ENCODE measurements around the gene PDE4D.
"Not testable (repeated sequence)": the region's sequence is repeated elsewhere in the genome, so short reads cannot be mapped to it uniquely, and the experiment has no call there.

DNA sequence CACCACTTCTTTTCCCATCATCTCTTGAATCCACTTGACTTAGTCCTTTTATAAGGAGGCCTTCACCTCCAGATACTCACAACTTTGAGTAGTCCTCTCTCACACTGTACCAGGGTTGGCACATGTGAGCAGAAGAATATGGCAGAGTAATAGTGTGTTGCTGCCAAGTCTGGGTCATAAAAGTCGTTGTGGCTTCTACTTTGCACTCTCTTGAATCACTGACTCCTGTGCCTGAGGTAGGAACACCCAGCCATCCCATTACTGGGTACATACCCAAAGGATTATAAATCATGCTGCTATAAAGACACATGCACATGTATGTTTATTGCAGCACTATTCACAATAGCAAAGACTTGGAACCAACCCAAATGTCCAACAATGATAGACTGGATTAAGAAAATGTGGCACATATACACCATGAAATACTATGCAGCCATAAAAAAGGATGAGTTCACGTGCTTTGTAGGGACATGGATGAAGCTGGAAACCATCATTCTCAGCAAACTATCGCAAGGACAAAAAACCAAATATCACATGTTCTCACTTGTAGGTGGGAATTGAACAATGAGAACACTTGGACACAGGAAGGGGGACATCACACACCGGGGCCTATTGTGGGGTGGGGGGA, 145.4 kb downstream of the PDE4D start:
- TF ChIP-seq, protein P1, sequence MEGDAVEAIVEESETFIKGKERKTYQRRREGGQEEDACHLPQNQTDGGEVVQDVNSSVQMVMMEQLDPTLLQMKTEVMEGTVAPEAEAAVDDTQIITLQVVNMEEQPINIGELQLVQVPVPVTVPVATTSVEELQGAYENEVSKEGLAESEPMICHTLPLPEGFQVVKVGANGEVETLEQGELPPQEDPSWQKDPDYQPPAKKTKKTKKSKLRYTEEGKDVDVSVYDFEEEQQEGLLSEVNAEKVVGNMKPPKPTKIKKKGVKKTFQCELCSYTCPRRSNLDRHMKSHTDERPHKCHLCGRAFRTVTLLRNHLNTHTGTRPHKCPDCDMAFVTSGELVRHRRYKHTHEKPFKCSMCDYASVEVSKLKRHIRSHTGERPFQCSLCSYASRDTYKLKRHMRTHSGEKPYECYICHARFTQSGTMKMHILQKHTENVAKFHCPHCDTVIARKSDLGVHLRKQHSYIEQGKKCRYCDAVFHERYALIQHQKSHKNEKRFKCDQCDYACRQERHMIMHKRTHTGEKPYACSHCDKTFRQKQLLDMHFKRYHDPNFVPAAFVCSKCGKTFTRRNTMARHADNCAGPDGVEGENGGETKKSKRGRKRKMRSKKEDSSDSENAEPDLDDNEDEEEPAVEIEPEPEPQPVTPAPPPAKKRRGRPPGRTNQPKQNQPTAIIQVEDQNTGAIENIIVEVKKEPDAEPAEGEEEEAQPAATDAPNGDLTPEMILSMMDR (IDR thresholded peaks at IDR 0.05): not testable (repeated sequence)
- not testable (repeated sequence) for TF ChIP-seq POLR2AphosphoS5 (IDR thresholded peaks at IDR 0.05; ENCODE audit: low read depth, low read length); TCF7L2 (IDR thresholded peaks at IDR 0.05; ENCODE audit: low read depth, low read length); SIN3A (IDR thresholded peaks at IDR 0.05; ENCODE audit: borderline replicate concordance, insufficient read depth, low read depth, low read length)
- TF ChIP-seq, protein P2, sequence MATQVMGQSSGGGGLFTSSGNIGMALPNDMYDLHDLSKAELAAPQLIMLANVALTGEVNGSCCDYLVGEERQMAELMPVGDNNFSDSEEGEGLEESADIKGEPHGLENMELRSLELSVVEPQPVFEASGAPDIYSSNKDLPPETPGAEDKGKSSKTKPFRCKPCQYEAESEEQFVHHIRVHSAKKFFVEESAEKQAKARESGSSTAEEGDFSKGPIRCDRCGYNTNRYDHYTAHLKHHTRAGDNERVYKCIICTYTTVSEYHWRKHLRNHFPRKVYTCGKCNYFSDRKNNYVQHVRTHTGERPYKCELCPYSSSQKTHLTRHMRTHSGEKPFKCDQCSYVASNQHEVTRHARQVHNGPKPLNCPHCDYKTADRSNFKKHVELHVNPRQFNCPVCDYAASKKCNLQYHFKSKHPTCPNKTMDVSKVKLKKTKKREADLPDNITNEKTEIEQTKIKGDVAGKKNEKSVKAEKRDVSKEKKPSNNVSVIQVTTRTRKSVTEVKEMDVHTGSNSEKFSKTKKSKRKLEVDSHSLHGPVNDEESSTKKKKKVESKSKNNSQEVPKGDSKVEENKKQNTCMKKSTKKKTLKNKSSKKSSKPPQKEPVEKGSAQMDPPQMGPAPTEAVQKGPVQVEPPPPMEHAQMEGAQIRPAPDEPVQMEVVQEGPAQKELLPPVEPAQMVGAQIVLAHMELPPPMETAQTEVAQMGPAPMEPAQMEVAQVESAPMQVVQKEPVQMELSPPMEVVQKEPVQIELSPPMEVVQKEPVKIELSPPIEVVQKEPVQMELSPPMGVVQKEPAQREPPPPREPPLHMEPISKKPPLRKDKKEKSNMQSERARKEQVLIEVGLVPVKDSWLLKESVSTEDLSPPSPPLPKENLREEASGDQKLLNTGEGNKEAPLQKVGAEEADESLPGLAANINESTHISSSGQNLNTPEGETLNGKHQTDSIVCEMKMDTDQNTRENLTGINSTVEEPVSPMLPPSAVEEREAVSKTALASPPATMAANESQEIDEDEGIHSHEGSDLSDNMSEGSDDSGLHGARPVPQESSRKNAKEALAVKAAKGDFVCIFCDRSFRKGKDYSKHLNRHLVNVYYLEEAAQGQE (IDR thresholded peaks at IDR 0.05; ENCODE audit: insufficient read depth in 1 of 2, low read depth in 2 of 2, low read length in 1 of 2): not testable (repeated sequence)
